Lower leg skin (tissue), 4 donors: ENCODE measurements around the gene ANKK1. TPM values are rescaled to one million over a fixed set of nuclear protein-coding genes. Genes with fewer than 3 reads are reported as not detected.
A peak's percentile ranks its signal among the peaks of the same experiment; 100 is the strongest.

Experiments
- DNase-seq, 2 donors: peaks; one replicate each; pipeline ENCODE4 v3.0.0-alpha.2; 2019; ENCODE audit warnings: low spot score in 2 of 2
- H3K4me3 ChIP-seq: fragments of 200-600 bp; sonication (generic); 2 replicates; pipeline ENCODE4 v1.5.1; 2017; ENCODE audit warnings: mild to moderate bottlenecking, low read depth; ENCODE audit not compliant: poor library complexity, severe bottlenecking
- POLR2A ChIP-seq, 2 donors: fragments of 450-650 bp; IDR thresholded peaks; one replicate each; pipeline ENCODE4 v1.6.1; 2016 to 2017; ENCODE audit warnings: antibody characterized with exemption in 2 of 2, mild to moderate bottlenecking in 1 of 2, moderate library complexity in 1 of 2
- WGBS, 2 donors: methylation state at CpG; one replicate each; pipeline ENCODE4 v1.1.5; 2018; 5-methylcytosine and 5-hydroxymethylcytosine counted together
- intact Hi-C: fragments of 100-400 bp; cut with DNase I; formaldehyde crosslinking; loops from one replicate; pipeline ENCODE4 v1.15.0; 2023; ENCODE audit warnings: low total_unique reads
- total RNA-seq, 4 donors: library from RNA; depleted of rRNA; stranded (reverse); fragments of >200 nt; gene quantifications; one replicate each; pipeline ENCODE4 v1.1.0, GENCODE V29; 2016
- TF ChIP-seq, protein P1 (sequence below), 3 donors: fragments of 450-650 bp; IDR thresholded peaks; one replicate each; pipeline ENCODE4 v1.5.1; 2016; ENCODE audit warnings: antibody characterized with exemption in 3 of 3, mild to moderate bottlenecking in 3 of 3, moderate library complexity in 2 of 3

The ANKK1 gene
- total RNA-seq, 4 donors from 2014 or later = 1.3 to 8.4 (median 3.5) TPM

DNA sequence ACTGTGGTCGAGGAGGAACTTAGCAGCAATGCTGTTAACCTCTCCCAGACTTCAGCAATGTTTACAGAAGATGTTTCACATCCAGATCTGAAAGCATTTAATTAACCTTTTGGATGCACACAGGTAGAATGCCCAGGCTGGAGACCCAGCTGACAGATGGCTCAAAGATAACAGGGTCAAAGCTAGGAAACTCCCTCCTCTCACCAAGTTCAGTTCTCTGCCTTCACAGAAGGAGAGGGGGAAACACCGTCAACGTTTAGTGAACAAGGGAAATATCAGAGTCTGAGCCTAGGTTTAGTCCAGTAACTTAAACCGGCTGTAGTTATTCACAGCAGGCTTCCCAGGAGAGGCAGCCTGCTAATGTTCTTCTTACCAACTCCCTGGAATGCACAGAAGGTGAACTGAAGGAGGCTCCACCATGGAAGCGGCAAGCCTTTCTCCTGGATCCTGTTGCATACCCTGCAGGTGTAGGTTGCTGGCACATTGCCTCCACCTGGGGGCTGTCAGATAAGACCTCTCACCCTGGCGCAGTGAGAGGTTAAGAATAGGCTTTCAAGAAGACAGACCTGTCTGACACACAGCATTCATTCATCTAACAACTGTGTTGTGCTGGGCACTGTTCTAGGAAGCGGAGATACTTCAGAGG is 23.5 kb upstream of the ANKK1 start:
- WGBS, 2 donors = 76 to 79% methylated on average over 7 of the region's 7 CpGs
- no peak for TF ChIP-seq POLR2A (IDR thresholded peaks at IDR 0.05)
- TF ChIP-seq, protein P1, sequence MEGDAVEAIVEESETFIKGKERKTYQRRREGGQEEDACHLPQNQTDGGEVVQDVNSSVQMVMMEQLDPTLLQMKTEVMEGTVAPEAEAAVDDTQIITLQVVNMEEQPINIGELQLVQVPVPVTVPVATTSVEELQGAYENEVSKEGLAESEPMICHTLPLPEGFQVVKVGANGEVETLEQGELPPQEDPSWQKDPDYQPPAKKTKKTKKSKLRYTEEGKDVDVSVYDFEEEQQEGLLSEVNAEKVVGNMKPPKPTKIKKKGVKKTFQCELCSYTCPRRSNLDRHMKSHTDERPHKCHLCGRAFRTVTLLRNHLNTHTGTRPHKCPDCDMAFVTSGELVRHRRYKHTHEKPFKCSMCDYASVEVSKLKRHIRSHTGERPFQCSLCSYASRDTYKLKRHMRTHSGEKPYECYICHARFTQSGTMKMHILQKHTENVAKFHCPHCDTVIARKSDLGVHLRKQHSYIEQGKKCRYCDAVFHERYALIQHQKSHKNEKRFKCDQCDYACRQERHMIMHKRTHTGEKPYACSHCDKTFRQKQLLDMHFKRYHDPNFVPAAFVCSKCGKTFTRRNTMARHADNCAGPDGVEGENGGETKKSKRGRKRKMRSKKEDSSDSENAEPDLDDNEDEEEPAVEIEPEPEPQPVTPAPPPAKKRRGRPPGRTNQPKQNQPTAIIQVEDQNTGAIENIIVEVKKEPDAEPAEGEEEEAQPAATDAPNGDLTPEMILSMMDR (IDR thresholded peaks at IDR 0.05) = no peak
- DNase-seq = peak in 1 of 2 donors; percentile 71
- intact Hi-C loops = no loop called here
- H3K4me3 ChIP-seq = no peak overlapping the region

DNA sequence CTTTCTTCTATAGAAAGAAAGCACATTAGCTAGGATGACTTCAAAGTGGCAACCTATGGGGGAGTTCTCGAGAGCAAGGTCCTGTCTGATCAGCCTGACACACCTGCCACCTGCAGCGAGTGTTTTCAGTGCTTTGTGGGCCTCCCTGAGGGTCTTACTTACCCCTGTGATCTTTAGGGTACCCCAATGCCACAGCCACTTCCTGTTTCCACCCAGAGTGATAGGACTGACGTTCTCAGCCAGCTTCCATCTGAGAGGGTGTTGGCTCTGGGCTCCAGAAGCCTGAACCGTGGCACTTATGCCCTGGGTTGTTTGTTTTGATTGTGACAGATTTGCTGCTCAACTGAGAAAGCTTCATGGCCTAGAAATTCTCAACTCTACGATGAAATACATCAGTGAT is 21.7 kb upstream of the ANKK1 start:
- intact Hi-C loops = no loop called here
- DNase-seq = no peak
- 64 to 75% methylated on average over 5 of the region's 5 CpGs for WGBS, 2 donors
- H3K4me3 ChIP-seq = no peak overlapping the region
- no peak for TF ChIP-seq POLR2A (IDR thresholded peaks at IDR 0.05)
- TF ChIP-seq, protein P1 (IDR thresholded peaks at IDR 0.05) = no peak

DNA sequence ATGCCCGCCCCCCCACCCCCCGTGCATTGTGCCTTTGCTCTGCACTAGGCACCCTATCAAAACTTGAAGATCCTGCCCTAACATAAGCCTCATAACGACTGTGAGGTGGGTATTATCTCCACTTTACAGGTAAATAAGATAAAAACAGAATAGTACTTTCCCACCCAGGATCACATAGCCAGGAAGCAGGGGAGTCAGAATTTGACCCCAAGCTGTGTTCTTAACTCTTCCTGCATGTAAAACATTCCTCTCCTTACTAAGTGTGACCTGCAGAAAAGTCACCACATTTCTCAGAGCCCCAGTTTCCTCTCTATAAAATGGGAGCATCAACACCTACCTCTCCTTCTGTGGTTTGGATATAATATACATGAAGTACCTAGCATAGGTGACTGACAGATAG is 18.2 kb upstream of the ANKK1 start:
- TF ChIP-seq, protein P1 (IDR thresholded peaks at IDR 0.05) = no peak
- no peak for TF ChIP-seq POLR2A (IDR thresholded peaks at IDR 0.05)
- no peak overlapping the region for H3K4me3 ChIP-seq
- intact Hi-C loops = no loop called here
- WGBS, 2 donors = 86 to 97% methylated on average over 3 of the region's 3 CpGs
- DNase-seq = no peak

DNA sequence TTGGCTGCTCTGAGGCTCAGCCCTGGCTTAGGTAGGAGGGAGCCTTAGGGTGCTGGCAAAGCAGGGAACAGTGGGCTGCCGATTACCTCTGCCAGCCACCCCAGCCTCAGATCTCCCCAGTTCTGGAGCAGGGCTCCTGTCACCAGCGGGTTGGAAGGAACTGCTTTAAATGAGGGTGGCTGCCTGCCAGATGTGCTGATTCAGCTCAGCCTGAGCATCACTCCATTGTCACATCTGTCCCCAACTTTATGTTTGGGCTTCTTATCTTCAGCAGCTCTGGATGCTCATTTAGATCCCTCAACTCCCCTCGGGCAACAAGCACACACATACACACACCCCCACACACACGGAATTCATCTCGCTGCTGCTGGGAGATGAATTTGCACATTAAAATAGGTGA is 16.9 kb upstream of the ANKK1 start:
- 43 to 70% methylated on average over 5 of the region's 5 CpGs for WGBS, 2 donors
- TF ChIP-seq, protein P1 (IDR thresholded peaks at IDR 0.05) = no peak
- TF ChIP-seq POLR2A (IDR thresholded peaks at IDR 0.05) = no peak
- intact Hi-C loops = no loop called here
- no peak overlapping the region for H3K4me3 ChIP-seq
- no peak for DNase-seq

DNA sequence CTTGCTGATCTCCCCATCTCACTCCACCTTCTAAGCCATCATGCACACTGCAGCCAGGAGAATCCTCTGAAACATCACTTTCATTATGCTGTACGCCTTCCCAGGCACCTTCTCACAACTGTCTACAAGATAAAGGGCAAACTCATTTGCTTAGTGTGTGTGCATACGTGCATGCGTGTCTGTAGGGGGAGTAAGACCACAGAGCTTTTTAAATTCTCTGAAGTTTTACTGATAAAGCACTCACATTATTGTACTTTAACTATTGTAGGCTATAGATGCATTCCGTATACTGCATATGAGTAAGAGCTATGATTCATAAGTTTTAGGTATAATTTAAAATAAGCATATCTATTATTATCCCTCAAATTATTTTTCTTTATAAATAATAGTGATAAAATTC is 15.3 kb upstream of the ANKK1 start:
- no peak for DNase-seq
- whole genome bisulfite sequencing, 2 donors = 86 to 88% methylated on average over 4 of the region's 4 CpGs
- no peak overlapping the region for H3K4me3 ChIP-seq
- TF ChIP-seq, protein P1 (IDR thresholded peaks at IDR 0.05) = no peak
- TF ChIP-seq POLR2A (IDR thresholded peaks at IDR 0.05) = no peak
- intact Hi-C loops = no loop called here

DNA sequence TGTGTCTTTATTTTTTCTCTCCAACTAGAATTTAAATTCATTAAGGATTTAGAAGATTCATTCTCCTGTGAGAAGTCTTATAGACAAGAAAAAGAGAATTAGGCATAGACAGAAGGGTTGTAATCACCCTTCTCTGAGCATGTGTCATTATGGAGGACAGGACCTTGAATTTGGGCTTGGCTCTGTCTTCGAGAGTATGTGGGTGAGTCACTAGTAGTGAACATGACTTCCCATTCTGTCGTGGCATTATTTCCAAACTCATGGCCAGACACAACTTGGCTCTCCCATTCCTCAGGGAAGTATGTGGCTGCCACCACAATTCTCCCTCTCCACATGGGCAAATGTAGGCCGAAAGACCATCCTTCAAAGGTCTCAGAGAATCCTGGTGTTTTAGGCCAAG is 14.3 kb upstream of the ANKK1 start:
- intact Hi-C loops = no loop called here
- 50 to 52% methylated on average over 3 of the region's 3 CpGs for WGBS, 2 donors

More for the DNA sequence above, 14.3 kb upstream of the ANKK1 start:
- no peak for TF ChIP-seq POLR2A (IDR thresholded peaks at IDR 0.05)
- TF ChIP-seq, protein P1 (IDR thresholded peaks at IDR 0.05) = no peak
- no peak for DNase-seq
- H3K4me3 ChIP-seq = no peak overlapping the region
